Erythroblast (primary cell): ENCODE results near the gene MESD.

Source experiments
- GATA1 ChIP-seq: IDR thresholded peaks from 2 replicates; pipeline ENCODE4 v1.6.1; 2011; ENCODE audit warnings: low read depth, mild to moderate bottlenecking, control low read depth, low read length, moderate library complexity
- POLR2A ChIP-seq: IDR thresholded peaks from 2 replicates; pipeline ENCODE4 v1.6.1; 2011; ENCODE audit warnings: mild to moderate bottlenecking, low read length

DNA sequence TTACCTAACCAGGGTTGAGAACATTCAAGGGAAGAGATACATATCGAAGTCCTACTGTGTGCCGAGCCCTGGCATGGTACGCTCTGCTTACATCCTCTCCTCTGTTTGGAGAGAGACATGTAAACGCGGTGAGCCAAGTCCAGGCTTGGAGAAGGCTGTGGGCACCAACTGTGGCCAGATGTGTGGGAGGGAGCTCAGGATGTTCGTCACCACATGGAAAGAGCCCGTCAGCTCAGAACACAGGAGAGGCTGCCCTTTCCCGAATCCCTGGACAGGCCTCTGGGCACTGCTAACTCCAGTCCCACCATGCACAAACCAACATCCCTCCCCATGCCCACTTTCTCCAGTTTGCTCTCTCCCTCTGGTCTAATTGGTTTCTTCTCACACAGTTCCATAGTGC lies 43.0 kb downstream of the MESD start:
- TF ChIP-seq POLR2A (no peak), GATA1 (no peak)
